K562 (cell line): ENCODE measurements around the gene FAM234B. TPM values are rescaled to one million over a fixed set of nuclear protein-coding genes. Genes with fewer than 3 reads are reported as not detected.

Experiments
- ATAC-seq: fragments of 200-7000 bp; cut with Tn5 transposase; 3 replicates; pipeline ENCODE4 v1.9.1; 2020; ENCODE audit warnings: moderate library complexity
- BruUV-seq: library from RNA; stranded (reverse); fragments of 400-500 nt; replicated peaks from 2 replicates; lab custom pipeline; 2021; lab: Mats Ljungman, UMichigan
- CTCF ChIA-PET: fragments of 300-600 bp; formaldehyde crosslinking; extraction: SDS; loops from one replicate; lab custom pipeline; 2021; ENCODE audit warnings: low intra/inter-chr PET ratio; lab: Yijun Ruan, JAX
- POLR2A ChIA-PET: fragments of 300-600, 350-650 bp; sonication (Branson Sonifier 250); formaldehyde crosslinking; extraction: SDS; loops from one replicate; lab custom pipeline; 2021; ENCODE audit warnings: antibody characterized with exemption, inconsistent platforms; lab: Yijun Ruan, JAX
- DNase-seq, 4 experiments: peaks; one replicate each; pipeline versions ENCODE4 v3.0.0 to v3.0.0-alpha.2; 2011 to 2018; ENCODE audit warnings: low spot score in 3 of 4, mixed read lengths in 3 of 4; ENCODE audit errors: extremely low read depth in 1 of 4
- FAIRE-seq: peaks from 2 replicates; lab custom pipeline; 2011; peaks lifted over from hg19 to GRCh38; lab: Jason Lieb, UNC
- H2AFZ ChIP-seq: 2 replicates; pipeline ENCODE4 v1.6.0; 2011; ENCODE audit warnings: low read depth, low read length, control low read depth, inconsistent platforms
- H3K27ac ChIP-seq: fragments of 200-600 bp; 3 replicates; pipeline ENCODE4 v1.8.0; 2011; ENCODE audit warnings: low read depth, mild to moderate bottlenecking, control low read depth, inconsistent platforms, low read length, moderate library complexity, mixed read lengths; ENCODE audit errors: extremely low read depth
- H3K27me3 ChIP-seq, 2 experiments: fragments of 300-600 bp in 1 of 2; 2 replicates in 1 of 2; 3 replicates in 1 of 2; pipeline versions ENCODE4 v1.6.0 to v1.8.0; 2011; ENCODE audit warnings: inconsistent platforms in 2 of 2, low read length in 2 of 2, mild to moderate bottlenecking in 1 of 2, mixed read lengths in 1 of 2, moderate library complexity in 1 of 2; ENCODE audit not compliant: control insufficient read depth in 2 of 2, insufficient read depth in 2 of 2
- H3K36me3 ChIP-seq: fragments of 300-600 bp; 3 replicates; pipeline ENCODE4 v1.8.0; 2011; ENCODE audit warnings: mild to moderate bottlenecking, low read length, inconsistent platforms; ENCODE audit not compliant: control insufficient read depth, insufficient read depth
- H3K4me1 ChIP-seq, 2 experiments: fragments of 200-600 bp in 1 of 2; replicated peaks in 1 of 2; 2 replicates in 1 of 2; 3 replicates in 1 of 2; pipeline versions ENCODE4 v1.5.1 to v1.8.0; 2011; ENCODE audit warnings: inconsistent platforms in 2 of 2, low read length in 2 of 2, mild to moderate bottlenecking in 1 of 2, mixed read lengths in 1 of 2, moderate library complexity in 1 of 2; ENCODE audit not compliant: control insufficient read depth in 2 of 2, insufficient read depth in 2 of 2
- H3K4me2 ChIP-seq: 2 replicates; pipeline ENCODE4 v1.6.1; 2011; ENCODE audit warnings: low read length, control low read depth, inconsistent platforms, mixed read lengths; ENCODE audit not compliant: insufficient read depth
- H3K4me3 ChIP-seq: fragments of 200-600 bp; sonication (generic), shearing (Covaris generic); 2 replicates; pipeline ENCODE4 v1.5.1; 2016; ENCODE audit warnings: control low read depth, inconsistent platforms
- H3K79me2 ChIP-seq: fragments of 200-600 bp; 3 replicates; pipeline ENCODE4 v1.8.0; 2011; ENCODE audit warnings: low read length, inconsistent platforms; ENCODE audit not compliant: control insufficient read depth, insufficient read depth
- H3K9ac ChIP-seq, 2 experiments: 2 replicates each; pipeline versions ENCODE4 v1.6.0 to v1.6.1; 2011; ENCODE audit warnings: low read depth in 2 of 2, low read length in 2 of 2, control low read depth in 1 of 2, inconsistent platforms in 1 of 2, mild to moderate bottlenecking in 1 of 2, mixed read lengths in 1 of 2; ENCODE audit not compliant: insufficient read depth in 1 of 2
- H3K9me1 ChIP-seq: one replicate; pipeline ENCODE4 v1.6.0; 2011; ENCODE audit warnings: inconsistent platforms, mild to moderate bottlenecking, low read length, moderate library complexity; ENCODE audit not compliant: control insufficient read depth, insufficient read depth
- H3K9me3 ChIP-seq: replicated peaks from 2 replicates; pipeline ENCODE4 v1.5.1; 2011; ENCODE audit warnings: low read depth, low read length, inconsistent platforms; ENCODE audit not compliant: control insufficient read depth, insufficient read depth
- H4K20me1 ChIP-seq: replicated peaks from 2 replicates; pipeline ENCODE4 v1.6.1; 2011; ENCODE audit warnings: low read length, inconsistent platforms, mixed read lengths; ENCODE audit not compliant: control insufficient read depth, insufficient read depth
- BHLHE40 ChIP-seq: IDR thresholded peaks from 2 replicates; pipeline ENCODE4 v1.6.1; 2011; ENCODE audit warnings: low read length, improper control_type of control experiment
- FOS ChIP-seq: IDR thresholded peaks from 3 replicates; pipeline ENCODE4 v1.6.1; 2011; ENCODE audit not compliant: insufficient read length; ENCODE audit errors: extremely low read depth
- POLR2G ChIP-seq: fragments of 200-400 bp; formaldehyde crosslinking; IDR thresholded peaks from 2 replicates; pipeline ENCODE4 v1.6.1; 2017; ENCODE audit warnings: low read depth, mild to moderate bottlenecking, antibody characterized with exemption, low read length, moderate library complexity
- ZKSCAN8 ChIP-seq: fragments of 200-800 bp; sonication (Bioruptor generic); IDR thresholded peaks from 2 replicates; pipeline ENCODE4 v1.6.1; 2016; ENCODE audit warnings: missing genetic modification characterization, missing compliant biosample characterization
- ZNF511 ChIP-seq: sonication (generic); formaldehyde crosslinking; IDR thresholded peaks from 2 replicates; pipeline ENCODE4 v1.8.0; 2022; ENCODE audit warnings: mild to moderate bottlenecking, missing genetic modification reagents
- ZNF740 ChIP-seq, 3 experiments: fragments of 200-800 bp in 1 of 3; sonication (Bioruptor generic) in 1 of 3; sonication (generic) in 1 of 3; formaldehyde crosslinking in 1 of 3; IDR thresholded peaks; 2 replicates each; pipeline versions ENCODE4 v1.6.1 to v1.8.0; 2016 to 2022; ENCODE audit warnings: mild to moderate bottlenecking in 2 of 3, missing compliant biosample characterization in 2 of 3, missing genetic modification characterization in 2 of 3, missing genetic modification reagents in 1 of 3
- WGBS: fragments of 100-300 bp; shearing (Covaris generic); methylation state at CpG from one replicate; pipeline ENCODE4 v1.1.6; 2016; ENCODE audit warnings: low coverage, mixed read lengths; ENCODE audit not compliant: insufficient coverage; ENCODE audit errors: missing lambda C conversion rate; 5-methylcytosine and 5-hydroxymethylcytosine counted together
- in situ Hi-C: fragments of 300-500 bp; cut with MboI; formaldehyde crosslinking; loops from 4 replicates; pipeline ENCODE4 v1.15.0; 2018; ENCODE audit warnings: inconsistent platforms, mixed read lengths
- intact Hi-C: fragments of 100-400 bp; cut with micrococcal nuclease; formaldehyde crosslinking; loops from 2 replicates; pipeline ENCODE4 v1.14.2; 2022
- polyA plus RNA-seq, 8 experiments: library from polyadenylated mRNA; depleted of rRNA in 4 of 8; stranded (reverse) in 5 of 8; unstranded in 3 of 8; fragments of >200 nt; fragmentation: Nextera tagmentation in 2 of 8; fragmentation: Illumina TruSeq in 1 of 8; extraction: Ambion mirVana in 2 of 8; extraction: Trizol in 1 of 8; gene quantifications; 2 replicates each; pipeline versions ENCODE4 v1.2.1 to v1.2.3, GENCODE V29; 2011 to 2014; ENCODE audit warnings: inconsistent platforms in 1 of 8, missing spikeins in 1 of 8
- total RNA-seq, 7 experiments: library from RNA; depleted of rRNA in 6 of 7; stranded (reverse); fragments of >200 nt in 6 of 7; fragmentation: Illumina TruSeq in 2 of 7; extraction: Trizol in 2 of 7; gene quantifications; 2 replicates each; pipeline versions ENCODE4 v1.2.1 to v1.2.3, GENCODE V29; 2011 to 2021; ENCODE audit warnings: low replicate concordance in 1 of 7

FAM234B gene
- total and polyA plus RNA-seq, 9 of the 15 experiments (the other 6 are each of a cell fraction or from before 2014, with no cell fraction given) = 1.00 to 4.3 (median 2.0) TPM

GRCh38 chr12:13000616-13000924 is 43.6 kb upstream of the FAM234B start:
- BruUV-seq = no TSS peak
- WGBS = 22% methylated on average over 10 of the region's 16 CpGs
- Histone ChIP-seq H3K27ac (no peak overlapping the region), H3K9ac (peak overlapping the region in 1 of 2 experiments; percentile 84; a peak in 2 of 4 replicates), H3K36me3 (no peaks in the 10 kb centered on the region), H3K27me3 (no peaks in the 10 kb centered on the region), H3K9me1 (no peaks in the 10 kb centered on the region), H3K9me3 (no peaks in the 10 kb centered on the region), H3K4me3 (peak overlapping the region; percentile 59), H3K4me1 (peaks cover 6 to 22% of the 10 kb centered on the region in 2 experiments; a peak in 4 of 5 replicates), H3K79me2 (no peaks in the 10 kb centered on the region), H3K4me2 (peak overlapping the region; percentile 62), H4K20me1 (0 out of 2 replicates have a peak, but pooled peaks cover 5% of the 10 kb centered on the region), H2AFZ (peak overlapping the region; percentile 55; the same call in 1 of the 2 replicates)
- no peak for TF ChIP-seq ZNF740 (CRISPR knock-in tag; IDR thresholded peaks at IDR 0.05)
- TF ChIP-seq ZNF740 (tag; IDR thresholded peaks at IDR 0.05) = no peak
- TF ChIP-seq ZKSCAN8 (CRISPR knock-in tag) = no peak
- TF ChIP-seq BHLHE40 = no peak
- TF ChIP-seq POLR2G = 0 out of 2 replicates have a peak, but pooled peaks have one; percentile 9
- no peak for TF ChIP-seq ZNF511 (CRISPR knock-in tag)
- no peak for TF ChIP-seq FOS
- in situ Hi-C loops = loop anchor here (25.0 kb wide), 1 partner anchor 212 kb away; no protein-coding TSS in a partner anchor
- ATAC-seq (peak; percentile 47), FAIRE-seq (no peak), DNase-seq (no peak)
- ChIA-PET POLR2A (interaction anchor here (0.6 to 1.0 kb wide), 3 partner anchors 17 to 233 kb away, joined by 3 to 4 read pairs (median 3); no protein-coding TSS in a partner anchor), CTCF (no interaction called here)
- intact Hi-C loops = no loop called here
